Eye (tissue), 1 donor: ENCODE measurements around the gene VWF.
"Not testable (repeated sequence)": the region's sequence is repeated elsewhere in the genome, so short reads cannot be mapped to it uniquely, and the experiment has no call there.

Experiments used
- DNase-seq: peaks from one replicate; pipeline ENCODE4 v3.0.0-alpha.2; 2015

VWF gene

GRCh38 chr12:6143303-6143675, 18.8 kb upstream of the VWF start:
- DNase-seq, result no peak

- DNase-seq, result not testable (repeated sequence)
Observed at GRCh38 chr12:6142368-6143302, 18.2 kb upstream of the VWF start.

GRCh38 chr12:6141731-6142367, 17.4 kb upstream of the VWF start:
- not testable (repeated sequence) for DNase-seq

- DNase-seq, result no peak
Observed at GRCh38 chr12:6140651-6141447, 16.4 kb upstream of the VWF start.

GRCh38 chr12:6135071-6135470, 10.6 kb upstream of the VWF start:
- no peak for DNase-seq

GRCh38 chr12:6133642-6134041, 9.2 kb upstream of the VWF start:
- no peak for DNase-seq

- no peak for DNase-seq
Observed at GRCh38 chr12:6132496-6132895, 8.0 kb upstream of the VWF start.

- DNase-seq, result no peak
Observed at GRCh38 chr12:6125310-6125608, 789 bp upstream of the VWF start.

GRCh38 chr12:6123258-6123657, 1.2 kb downstream of the VWF start:
- no peak for DNase-seq

GRCh38 chr12:6122201-6122600, 2.3 kb downstream of the VWF start:
- DNase-seq, result no peak

- DNase-seq, result no peak
Observed at GRCh38 chr12:6120796-6121473, 3.5 kb downstream of the VWF start.

GRCh38 chr12:6118891-6119568, 5.4 kb downstream of the VWF start:
- DNase-seq, result no peak

- no peak for DNase-seq
Observed at GRCh38 chr12:6116471-6117021, 7.9 kb downstream of the VWF start.

GRCh38 chr12:6115389-6115788, 9.1 kb downstream of the VWF start:
- no peak for DNase-seq

GRCh38 chr12:6114476-6114870, 10.0 kb downstream of the VWF start:
- DNase-seq, result no peak

GRCh38 chr12:6113691-6114475, 10.6 kb downstream of the VWF start:
- no peak for DNase-seq

- DNase-seq, result no peak
Observed at GRCh38 chr12:6112004-6112403, 12.5 kb downstream of the VWF start.

- DNase-seq, result no peak
Observed at GRCh38 chr12:6110006-6110405, 14.5 kb downstream of the VWF start.

- no peak for DNase-seq
Observed at GRCh38 chr12:6106218-6106617, 18.3 kb downstream of the VWF start.

GRCh38 chr12:6104842-6105241, 19.6 kb downstream of the VWF start:
- no peak for DNase-seq

- DNase-seq, result no peak
Observed at GRCh38 chr12:6104027-6104426, 20.4 kb downstream of the VWF start.
